B cell (primary cell): ENCODE results near the gene FHIT.

Experiments
- CTCF ChIP-seq: fragments of 200-600 bp; IDR thresholded peaks from one replicate; pipeline ENCODE4 v1.8.0; 2022; ENCODE audit warnings: antibody characterized with exemption, mild to moderate bottlenecking
- EZH2 ChIP-seq: IDR thresholded peaks from 2 replicates; pipeline ENCODE4 v1.6.1; 2012; ENCODE audit warnings: borderline replicate concordance, low read depth, mild to moderate bottlenecking, moderate library complexity, low read length; ENCODE audit not compliant: insufficient read depth, poor library complexity, severe bottlenecking

- TF ChIP-seq CTCF, result no peak
- no peak for TF ChIP-seq EZH2
Observed at GRCh38 chr3:60720736-60721135, 530.5 kb downstream of the FHIT start.
